Measurements from ENCODE around the gene CFAP92. TPM values are rescaled to one million over a fixed set of nuclear protein-coding genes. Genes with fewer than 3 reads are reported as not detected.

CFAP92 gene
- total RNA-seq, 1 experiment from 2014 or later: 0.16 TPM

DNA sequence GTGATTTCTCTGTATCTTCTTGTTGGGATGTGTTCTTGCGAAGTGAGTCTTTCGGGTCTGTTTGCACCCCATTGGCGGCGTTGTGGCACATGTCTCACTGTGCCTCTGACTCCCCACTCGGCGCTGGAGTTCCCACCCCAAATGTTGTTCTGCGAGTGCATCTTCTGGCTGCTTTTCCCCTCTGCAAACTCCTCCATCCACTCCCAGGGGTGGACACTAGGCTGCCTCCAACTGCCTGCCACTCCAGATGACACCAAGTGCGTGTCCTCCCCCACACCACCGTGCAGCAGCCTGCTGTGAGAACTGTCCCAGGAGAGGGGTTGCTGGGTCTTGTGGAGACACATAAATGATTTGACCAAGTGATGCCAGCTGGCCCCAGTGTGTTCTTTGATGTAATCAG lies 24.9 kb upstream of the CFAP92 start:
- no peak overlapping the region for H3K27ac Mint-ChIP-seq (ENCODE audit: low read depth, unreplicated experiment)
- ChIA-PET CTCF (interaction anchor here (0.6 kb wide), 1 partner anchor 24 kb away, joined by 3 read pairs; no protein-coding TSS in a partner anchor), POLR2A (no interaction called here)
- no peaks in the 10 kb centered on the region for H3K4me1 Mint-ChIP-seq (ENCODE audit: insufficient read depth, unreplicated experiment)
- no peak for DNase-seq (ENCODE audit: unreplicated experiment)
- TF ChIP-seq, protein P1, sequence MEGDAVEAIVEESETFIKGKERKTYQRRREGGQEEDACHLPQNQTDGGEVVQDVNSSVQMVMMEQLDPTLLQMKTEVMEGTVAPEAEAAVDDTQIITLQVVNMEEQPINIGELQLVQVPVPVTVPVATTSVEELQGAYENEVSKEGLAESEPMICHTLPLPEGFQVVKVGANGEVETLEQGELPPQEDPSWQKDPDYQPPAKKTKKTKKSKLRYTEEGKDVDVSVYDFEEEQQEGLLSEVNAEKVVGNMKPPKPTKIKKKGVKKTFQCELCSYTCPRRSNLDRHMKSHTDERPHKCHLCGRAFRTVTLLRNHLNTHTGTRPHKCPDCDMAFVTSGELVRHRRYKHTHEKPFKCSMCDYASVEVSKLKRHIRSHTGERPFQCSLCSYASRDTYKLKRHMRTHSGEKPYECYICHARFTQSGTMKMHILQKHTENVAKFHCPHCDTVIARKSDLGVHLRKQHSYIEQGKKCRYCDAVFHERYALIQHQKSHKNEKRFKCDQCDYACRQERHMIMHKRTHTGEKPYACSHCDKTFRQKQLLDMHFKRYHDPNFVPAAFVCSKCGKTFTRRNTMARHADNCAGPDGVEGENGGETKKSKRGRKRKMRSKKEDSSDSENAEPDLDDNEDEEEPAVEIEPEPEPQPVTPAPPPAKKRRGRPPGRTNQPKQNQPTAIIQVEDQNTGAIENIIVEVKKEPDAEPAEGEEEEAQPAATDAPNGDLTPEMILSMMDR (IDR thresholded peaks at IDR 0.05; ENCODE audit: unreplicated experiment): no peak
- no peaks in the 10 kb centered on the region for H3K36me3 Mint-ChIP-seq (ENCODE audit: insufficient read depth, unreplicated experiment)
- intact Hi-C loops (cut with micrococcal nuclease): no loop called here
- no peak overlapping the region for H3K4me3 Mint-ChIP-seq (ENCODE audit: unreplicated experiment)
- no peaks in the 10 kb centered on the region for H3K9me3 Mint-ChIP-seq (ENCODE audit: unreplicated experiment)
- no TSS peak for BruUV-seq (replicated peaks)
- H3K27me3 Mint-ChIP-seq (ENCODE audit: insufficient read depth, unreplicated experiment): no peaks in the 10 kb centered on the region

DNA sequence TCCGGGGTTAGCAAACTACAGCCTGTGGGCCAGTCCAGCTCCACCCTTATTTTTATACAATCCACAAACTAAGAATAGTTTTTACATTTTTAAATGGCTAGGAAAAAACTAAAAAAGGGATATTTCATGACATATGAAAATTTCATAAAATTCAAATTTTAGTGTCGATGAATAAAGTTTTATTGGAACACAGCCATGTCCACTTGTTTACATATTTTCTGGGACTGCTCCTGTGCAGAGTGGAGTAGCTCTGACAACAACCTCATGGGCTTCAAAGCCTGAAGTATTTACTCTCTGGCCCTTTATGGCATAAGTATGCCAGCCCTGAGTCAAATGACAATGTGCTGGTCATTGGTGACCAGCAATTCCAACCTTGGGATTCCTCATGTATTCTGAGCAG lies 24.4 kb upstream of the CFAP92 start:
- DNase-seq (ENCODE audit: unreplicated experiment): no peak
- no peak overlapping the region for H3K4me3 Mint-ChIP-seq (ENCODE audit: unreplicated experiment)
- ChIA-PET CTCF (interaction anchor here (4.6 kb wide), 1 partner anchor 48 kb away, joined by 27 read pairs; no protein-coding TSS in a partner anchor), POLR2A (interaction anchor here (1.3 kb wide), 1 partner anchor 104 kb away, joined by 3 read pairs; no protein-coding TSS in a partner anchor)
- no peak overlapping the region for H3K27ac Mint-ChIP-seq (ENCODE audit: low read depth, unreplicated experiment)
- TF ChIP-seq, protein P1 (IDR thresholded peaks at IDR 0.05; ENCODE audit: unreplicated experiment): no peak
- no TSS peak for BruUV-seq (replicated peaks)
- H3K27me3 Mint-ChIP-seq (ENCODE audit: insufficient read depth, unreplicated experiment): no peaks in the 10 kb centered on the region
- no peaks in the 10 kb centered on the region for H3K36me3 Mint-ChIP-seq (ENCODE audit: insufficient read depth, unreplicated experiment)
- H3K9me3 Mint-ChIP-seq (ENCODE audit: unreplicated experiment): no peaks in the 10 kb centered on the region
- intact Hi-C loops (cut with micrococcal nuclease): no loop called here
- H3K4me1 Mint-ChIP-seq (ENCODE audit: insufficient read depth, unreplicated experiment): no peaks in the 10 kb centered on the region

DNA sequence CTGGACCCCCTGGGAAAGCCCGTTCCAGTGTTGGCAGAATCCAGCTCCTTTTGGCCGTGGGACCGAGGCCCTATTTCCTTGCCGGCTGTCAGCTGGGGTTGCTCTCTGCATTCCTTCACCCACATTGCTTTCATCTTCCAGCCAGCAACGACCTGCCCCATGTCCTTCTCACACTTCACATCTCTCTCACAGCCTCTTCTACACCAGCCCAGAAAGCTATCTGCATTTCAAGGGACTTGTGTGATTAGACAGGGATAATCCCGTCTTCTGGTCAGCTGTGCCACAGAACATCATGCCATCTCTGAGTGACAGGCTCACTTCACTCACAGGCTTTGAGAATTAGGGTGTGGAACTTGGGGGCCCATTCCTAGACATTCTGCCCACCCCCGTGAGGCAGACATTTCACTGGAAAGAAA lies 23.6 kb upstream of the CFAP92 start:
- TF ChIP-seq, protein P1 (IDR thresholded peaks at IDR 0.05; ENCODE audit: unreplicated experiment): no peak
- intact Hi-C loops (cut with micrococcal nuclease): loop anchor here (2.0 kb wide), 1 partner anchor 47 kb away; no protein-coding TSS in a partner anchor
- POLR2A ChIA-PET: interaction anchor here (1.3 to 2.0 kb wide), 2 partner anchors 9 to 105 kb away, joined by 3 to 6 read pairs; no protein-coding TSS in a partner anchor
- no peaks in the 10 kb centered on the region for H3K9me3 Mint-ChIP-seq (ENCODE audit: unreplicated experiment)
- H3K27ac Mint-ChIP-seq (ENCODE audit: low read depth, unreplicated experiment): no peak overlapping the region
- H3K4me1 Mint-ChIP-seq (ENCODE audit: insufficient read depth, unreplicated experiment): no peaks in the 10 kb centered on the region
- H3K36me3 Mint-ChIP-seq (ENCODE audit: insufficient read depth, unreplicated experiment): no peaks in the 10 kb centered on the region
- H3K27me3 Mint-ChIP-seq (ENCODE audit: insufficient read depth, unreplicated experiment): no peaks in the 10 kb centered on the region
- CTCF ChIA-PET: interaction anchor here (0.7 to 4.6 kb wide), 5 partner anchors 14 to 228 kb away, joined by 3 to 27 read pairs (median 4); no protein-coding TSS in a partner anchor
- BruUV-seq (replicated peaks): no TSS peak
- no peak for DNase-seq (ENCODE audit: unreplicated experiment)
- no peak overlapping the region for H3K4me3 Mint-ChIP-seq (ENCODE audit: unreplicated experiment)

DNA sequence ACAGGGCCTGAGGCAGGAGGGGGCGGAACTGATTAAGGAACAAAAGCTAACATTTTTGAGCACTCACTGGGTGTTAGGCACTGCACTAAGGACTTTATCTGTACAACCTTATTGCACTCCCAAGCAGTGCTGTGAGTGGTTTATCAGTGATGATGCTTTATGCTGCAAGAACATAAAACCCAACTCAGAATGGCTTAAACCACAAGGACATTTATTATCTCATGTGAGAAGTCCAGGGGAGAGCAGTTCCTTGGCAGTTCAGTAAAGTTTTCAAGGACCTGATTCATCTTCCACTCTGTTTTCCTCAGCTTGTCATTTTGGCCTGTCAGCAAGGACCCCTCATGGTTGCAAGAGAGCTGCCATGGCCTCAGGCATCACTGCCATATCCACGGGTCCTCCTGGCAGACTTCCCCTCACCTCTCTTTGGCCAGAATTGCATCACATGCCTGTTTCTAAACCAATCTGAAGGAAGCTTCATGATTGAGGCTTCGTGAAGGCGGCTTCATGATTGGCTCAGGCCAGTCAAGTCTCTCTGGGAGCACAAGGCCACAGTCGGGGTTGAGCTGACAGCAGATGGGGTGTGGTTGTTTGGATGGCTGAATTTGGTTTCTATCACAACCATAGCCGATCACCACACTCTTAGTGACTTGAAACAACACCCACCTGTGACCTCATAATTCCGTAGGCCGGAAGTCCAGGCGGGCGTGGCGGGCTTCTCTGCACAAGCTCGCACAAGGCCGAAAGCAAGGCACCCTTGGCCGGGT lies 23.0 kb upstream of the CFAP92 start:
- H3K27me3 Mint-ChIP-seq (ENCODE audit: insufficient read depth, unreplicated experiment): no peaks in the 10 kb centered on the region
- H3K4me1 Mint-ChIP-seq (ENCODE audit: insufficient read depth, unreplicated experiment): no peaks in the 10 kb centered on the region
- no peak overlapping the region for H3K27ac Mint-ChIP-seq (ENCODE audit: low read depth, unreplicated experiment)
- H3K36me3 Mint-ChIP-seq (ENCODE audit: insufficient read depth, unreplicated experiment): no peaks in the 10 kb centered on the region
- TF ChIP-seq, protein P1 (IDR thresholded peaks at IDR 0.05; ENCODE audit: unreplicated experiment): no peak
- H3K4me3 Mint-ChIP-seq (ENCODE audit: unreplicated experiment): no peak overlapping the region
- intact Hi-C loops (cut with micrococcal nuclease): loop anchor here (2.0 kb wide), 1 partner anchor 46 kb away; no protein-coding TSS in a partner anchor
- ChIA-PET POLR2A (interaction anchor here (0.5 to 2.0 kb wide), 4 partner anchors 9 to 144 kb away, joined by 3 to 6 read pairs (median 3); no protein-coding TSS in a partner anchor), CTCF (interaction anchor here (0.7 to 4.6 kb wide), 9 partner anchors 10 to 300 kb away, joined by 3 to 27 read pairs (median 4); no protein-coding TSS in a partner anchor)
- H3K9me3 Mint-ChIP-seq (ENCODE audit: unreplicated experiment): no peaks in the 10 kb centered on the region
- no TSS peak for BruUV-seq (replicated peaks)
- no peak for DNase-seq (ENCODE audit: unreplicated experiment)
